Endodermal cell (in vitro differentiated cells): Measurements from ENCODE around the gene OXSM. TPM values are rescaled to one million over a fixed set of nuclear protein-coding genes. Genes with fewer than 3 reads are reported as not detected.

Source experiments
- DNase-seq: peaks from one replicate; pipeline ENCODE4 v3.0.0-alpha.2; 2017
- H3K27ac ChIP-seq: 2 replicates; pipeline ENCODE4 v1.5.1; 2013; ENCODE audit warnings: mild to moderate bottlenecking, low read depth, low read length, moderate library complexity
- H3K27me3 ChIP-seq: 2 replicates; pipeline ENCODE4 v1.6.1; 2013; ENCODE audit warnings: mild to moderate bottlenecking, low read length, moderate library complexity; ENCODE audit not compliant: insufficient read depth, control insufficient read depth, poor library complexity, severe bottlenecking
- H3K36me3 ChIP-seq: 2 replicates; pipeline ENCODE4 v1.7.0; 2013; ENCODE audit warnings: mild to moderate bottlenecking, low read length, moderate library complexity; ENCODE audit not compliant: control insufficient read depth, insufficient read depth
- H3K4me1 ChIP-seq: one replicate; pipeline ENCODE4 v1.7.0; 2013; ENCODE audit warnings: low read length; ENCODE audit not compliant: control insufficient read depth, insufficient read depth
- H3K4me3 ChIP-seq: 2 replicates; pipeline ENCODE4 v1.5.1; 2013; ENCODE audit warnings: mild to moderate bottlenecking, low read length, moderate library complexity
- H3K9ac ChIP-seq: 2 replicates; pipeline ENCODE4 v1.6.1; 2013; ENCODE audit warnings: mild to moderate bottlenecking, low read length, moderate library complexity; ENCODE audit not compliant: poor library complexity, severe bottlenecking; ENCODE audit errors: extremely low read depth
- H3K9me3 ChIP-seq: 2 replicates; pipeline ENCODE4 v1.6.1; 2013; ENCODE audit warnings: mild to moderate bottlenecking, low read length, moderate library complexity; ENCODE audit not compliant: control insufficient read depth
- H3K27ac Mint-ChIP-seq: 2 replicates; pipeline ENCODE4 v1.8.0; 2020; ENCODE audit warnings: mixed read lengths
- H3K27me3 Mint-ChIP-seq: 2 replicates; pipeline ENCODE4 v1.8.0; 2021; ENCODE audit warnings: mild to moderate bottlenecking, mixed read lengths; ENCODE audit not compliant: insufficient read depth
- H3K36me3 Mint-ChIP-seq: 2 replicates; pipeline ENCODE4 v1.8.0; 2020; ENCODE audit warnings: low read depth, mixed read lengths
- H3K4me1 Mint-ChIP-seq: 2 replicates; pipeline ENCODE4 v1.8.0; 2020; ENCODE audit warnings: mixed read lengths
- H3K4me3 Mint-ChIP-seq: 2 replicates; pipeline ENCODE4 v1.8.0; 2020; ENCODE audit warnings: mild to moderate bottlenecking, moderate library complexity, mixed read lengths
- H3K9me3 Mint-ChIP-seq: 2 replicates; pipeline ENCODE4 v1.8.0; 2020; ENCODE audit warnings: mild to moderate bottlenecking, mixed read lengths
- WGBS, 2 experiments: methylation state at CpG; one replicate each; pipeline versions ENCODE4 v1.1.5 to v1.1.7; 2013; ENCODE audit warnings: missing lambda C conversion rate in 2 of 2, mixed read lengths in 1 of 2; ENCODE audit not compliant: insufficient coverage in 1 of 2, insufficient read length in 1 of 2; 5-methylcytosine and 5-hydroxymethylcytosine counted together
- total RNA-seq, 2 donors: library from RNA; stranded (reverse); fragmentation: NEBNext Ultra II Directional in 1 of 2; extraction: Animal tissue kit (Norgen Biotek cat#: 25700) in 1 of 2; gene quantifications; 2 replicates in 1 of 2; 3 replicates in 1 of 2; pipeline ENCODE4 v1.2.1, GENCODE V29; 2021
- TF ChIP-seq, protein P1 (sequence below): fragments of 200-600 bp; sonication (generic); conservative IDR thresholded peaks from 2 replicates; pipeline ENCODE4 v1.5.0; 2021; ENCODE audit warnings: antibody characterized with exemption, mild to moderate bottlenecking

OXSM gene
- total RNA-seq, 2 donors from 2014 or later, result 7.8 to 10.5 TPM

DNA sequence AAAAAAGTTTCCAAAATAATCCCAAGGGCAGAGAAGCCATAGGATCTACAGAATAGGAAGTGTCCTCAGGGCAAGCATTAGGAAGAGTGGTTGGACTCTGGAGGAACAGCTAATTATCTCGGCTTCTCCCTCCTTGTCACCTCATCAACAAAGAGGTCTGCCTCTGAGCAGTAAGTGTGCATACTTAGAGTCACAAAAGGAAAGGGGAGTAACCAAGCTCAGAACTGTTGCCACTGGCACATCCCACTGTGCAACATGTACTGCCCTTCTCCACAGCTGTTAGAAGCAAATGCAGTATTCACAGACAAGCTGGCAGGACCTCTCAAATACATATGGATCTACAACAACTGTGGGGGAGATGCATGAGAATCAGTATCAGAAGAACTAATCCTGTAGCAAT is 38.2 kb upstream of the OXSM start:
- H3K9ac ChIP-seq, result no peak overlapping the region
- Mint-ChIP-seq H3K36me3 (peaks cover 31% of the 10 kb centered on the region), H3K27me3 (no peaks in the 10 kb centered on the region), H3K4me1 (peaks cover 37% of the 10 kb centered on the region), H3K9me3 (peaks cover 6% of the 10 kb centered on the region), H3K4me3 (no peak overlapping the region), H3K27ac (peak overlapping the region; percentile 78)
- peaks cover 13% of the 10 kb centered on the region for H3K4me1 ChIP-seq
- DNase-seq, result no peak
- H3K4me3 ChIP-seq, result no peak overlapping the region
- TF ChIP-seq, protein P1, sequence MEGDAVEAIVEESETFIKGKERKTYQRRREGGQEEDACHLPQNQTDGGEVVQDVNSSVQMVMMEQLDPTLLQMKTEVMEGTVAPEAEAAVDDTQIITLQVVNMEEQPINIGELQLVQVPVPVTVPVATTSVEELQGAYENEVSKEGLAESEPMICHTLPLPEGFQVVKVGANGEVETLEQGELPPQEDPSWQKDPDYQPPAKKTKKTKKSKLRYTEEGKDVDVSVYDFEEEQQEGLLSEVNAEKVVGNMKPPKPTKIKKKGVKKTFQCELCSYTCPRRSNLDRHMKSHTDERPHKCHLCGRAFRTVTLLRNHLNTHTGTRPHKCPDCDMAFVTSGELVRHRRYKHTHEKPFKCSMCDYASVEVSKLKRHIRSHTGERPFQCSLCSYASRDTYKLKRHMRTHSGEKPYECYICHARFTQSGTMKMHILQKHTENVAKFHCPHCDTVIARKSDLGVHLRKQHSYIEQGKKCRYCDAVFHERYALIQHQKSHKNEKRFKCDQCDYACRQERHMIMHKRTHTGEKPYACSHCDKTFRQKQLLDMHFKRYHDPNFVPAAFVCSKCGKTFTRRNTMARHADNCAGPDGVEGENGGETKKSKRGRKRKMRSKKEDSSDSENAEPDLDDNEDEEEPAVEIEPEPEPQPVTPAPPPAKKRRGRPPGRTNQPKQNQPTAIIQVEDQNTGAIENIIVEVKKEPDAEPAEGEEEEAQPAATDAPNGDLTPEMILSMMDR, result no peak
- no peaks in the 10 kb centered on the region for H3K27me3 ChIP-seq
- H3K9me3 ChIP-seq, result peaks cover 9% of the 10 kb centered on the region
- peaks cover 20% of the 10 kb centered on the region for H3K36me3 ChIP-seq
- 92% methylated on average over 1 of the region's 1 CpG; no CpG with 5 or more reads in 1 of the 2 experiments for WGBS, 2 experiments
- H3K27ac ChIP-seq, result peak overlapping the region; percentile 39

DNA sequence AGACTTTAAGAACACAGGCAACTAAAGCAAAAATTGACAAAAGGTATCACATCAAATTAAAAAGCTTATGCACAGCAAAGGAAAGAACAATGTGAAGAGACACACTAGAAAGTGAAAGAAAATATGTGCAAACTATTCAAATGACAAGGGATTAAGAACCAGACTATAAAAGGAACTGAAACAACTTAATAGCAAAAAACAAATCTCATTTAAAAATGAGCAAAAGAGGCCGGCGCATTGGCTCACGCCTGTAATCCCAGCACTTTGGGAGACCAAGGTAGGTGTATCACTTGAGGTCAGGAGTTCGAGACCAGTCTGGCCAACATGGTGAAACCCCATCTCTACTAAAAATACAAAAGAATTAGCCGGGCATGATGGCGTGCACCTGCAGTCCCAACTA is 21.0 kb upstream of the OXSM start:
- Mint-ChIP-seq H3K4me1 (no peaks in the 10 kb centered on the region), H3K9me3 (peaks cover 32% of the 10 kb centered on the region), H3K27ac (no peak overlapping the region), H3K36me3 (peaks cover 69% of the 10 kb centered on the region), H3K27me3 (peaks cover 2% of the 10 kb centered on the region), H3K4me3 (no peak overlapping the region)
- Histone ChIP-seq H3K4me1 (no peaks in the 10 kb centered on the region), H3K9me3 (peaks cover 38% of the 10 kb centered on the region), H3K4me3 (no peak overlapping the region), H3K27me3 (no peaks in the 10 kb centered on the region), H3K27ac (no peak overlapping the region), H3K36me3 (peaks cover 14% of the 10 kb centered on the region), H3K9ac (no peak overlapping the region)
- TF ChIP-seq, protein P1, result no peak
- DNase-seq, result no peak
- 88 to 96% methylated on average over 6 of the region's 6 CpGs for WGBS, 2 experiments

DNA sequence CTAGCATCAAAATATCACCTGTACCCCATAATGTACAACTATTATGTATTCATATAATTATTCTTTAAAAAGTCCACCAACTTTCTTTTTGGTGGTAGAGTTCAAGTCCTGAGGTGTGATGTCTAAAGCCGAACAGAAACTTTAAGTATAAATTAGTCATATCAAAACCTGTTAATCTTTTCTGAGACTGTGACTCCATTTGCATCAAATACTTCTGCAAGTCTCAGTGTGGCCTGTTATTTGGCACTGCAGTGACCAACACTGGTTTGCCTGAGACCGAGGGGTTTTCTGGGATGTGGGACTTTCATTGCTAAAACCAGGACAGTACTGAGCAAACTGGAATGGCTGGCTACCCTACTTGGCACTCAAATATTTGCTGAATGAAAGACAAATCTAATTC is 14.0 kb upstream of the OXSM start:
- H3K27ac ChIP-seq, result no peak overlapping the region
- 94 to 99% methylated on average over 2 of the region's 2 CpGs for WGBS, 2 experiments
- Mint-ChIP-seq H3K36me3 (peaks cover 71% of the 10 kb centered on the region), H3K27me3 (peaks cover 5% of the 10 kb centered on the region), H3K4me3 (no peak overlapping the region), H3K4me1 (no peaks in the 10 kb centered on the region), H3K27ac (no peak overlapping the region), H3K9me3 (peaks cover 34% of the 10 kb centered on the region)
- TF ChIP-seq, protein P1, result no peak
- H3K4me3 ChIP-seq, result no peak overlapping the region
- DNase-seq, result no peak
- no peak overlapping the region for H3K9ac ChIP-seq
- H3K36me3 ChIP-seq, result peaks cover 46% of the 10 kb centered on the region
- peaks cover 40% of the 10 kb centered on the region for H3K9me3 ChIP-seq
- H3K27me3 ChIP-seq, result no peaks in the 10 kb centered on the region
- H3K4me1 ChIP-seq, result no peaks in the 10 kb centered on the region
